Neuronal stem cell (in vitro differentiated cells): ENCODE data around the gene LIMA1.
A peak's percentile ranks its signal among the peaks of the same experiment; 100 is the strongest.
"Not testable (repeated sequence)": the region's sequence is repeated elsewhere in the genome, so short reads cannot be mapped to it uniquely, and the experiment has no call there.

Experiments used
- DNase-seq: peaks from one replicate; pipeline ENCODE4 v3.0.0-alpha.2; 2013; ENCODE audit warnings: low spot score
- H2AFZ ChIP-seq: one replicate; pipeline ENCODE4 v1.6.1; 2013; ENCODE audit warnings: mild to moderate bottlenecking, low read length, inconsistent platforms
- H2AK5ac ChIP-seq: 2 replicates; pipeline ENCODE4 v1.6.1; 2013; ENCODE audit warnings: low read depth, mild to moderate bottlenecking, inconsistent platforms, low read length, moderate library complexity, mixed read lengths
- H2BK120ac ChIP-seq: 2 replicates; pipeline ENCODE4 v1.6.1; 2013; ENCODE audit warnings: low read depth, mild to moderate bottlenecking, inconsistent platforms, low read length, moderate library complexity, mixed read lengths
- H2BK12ac ChIP-seq: one replicate; pipeline ENCODE4 v1.6.1; 2013; ENCODE audit warnings: low read length, inconsistent platforms
- H2BK15ac ChIP-seq: 2 replicates; pipeline ENCODE4 v1.6.1; 2013; ENCODE audit warnings: mild to moderate bottlenecking, low read length, inconsistent platforms, mixed read lengths
- H2BK5ac ChIP-seq: one replicate; pipeline ENCODE4 v1.6.1; 2013; ENCODE audit warnings: inconsistent platforms, mild to moderate bottlenecking, low read length, moderate library complexity
- H3K14ac ChIP-seq: one replicate; pipeline ENCODE4 v1.6.1; 2013; ENCODE audit warnings: low read length, inconsistent platforms
- H3K18ac ChIP-seq: 2 replicates; pipeline ENCODE4 v1.6.1; 2013; ENCODE audit warnings: low read length, inconsistent platforms
- H3K23ac ChIP-seq: 2 replicates; pipeline ENCODE4 v1.6.1; 2013; ENCODE audit warnings: low read depth, mild to moderate bottlenecking, mixed read lengths, low read length, inconsistent platforms; ENCODE audit not compliant: poor library complexity
- H3K27ac ChIP-seq: replicated peaks from 3 replicates; pipeline ENCODE4 v1.5.1; 2013; ENCODE audit warnings: low read length, inconsistent platforms
- H3K27me3 ChIP-seq, 3 experiments: 2 replicates each; pipeline ENCODE4 v1.6.1; 2013; ENCODE audit warnings: low read length in 3 of 3, mild to moderate bottlenecking in 2 of 3, inconsistent platforms in 1 of 3, low read depth in 1 of 3, mixed read lengths in 1 of 3, moderate library complexity in 1 of 3; ENCODE audit not compliant: control insufficient read depth in 3 of 3, insufficient read depth in 3 of 3
- H3K36me3 ChIP-seq, 2 donors: replicated peaks in 1 of 2; 2 replicates each; pipeline ENCODE4 v1.6.1; 2013; ENCODE audit warnings: low read length in 2 of 2; ENCODE audit not compliant: control insufficient read depth in 2 of 2, insufficient read depth in 2 of 2
- H3K4ac ChIP-seq: 2 replicates; pipeline ENCODE4 v1.6.1; 2013; ENCODE audit warnings: inconsistent platforms, mild to moderate bottlenecking, low read length, moderate library complexity
- H3K4me1 ChIP-seq, 2 donors: 1 replicate in 1 of 2; 2 replicates in 1 of 2; pipeline ENCODE4 v1.6.1; 2013; ENCODE audit warnings: low read length in 2 of 2, low read depth in 1 of 2; ENCODE audit not compliant: control insufficient read depth in 2 of 2, insufficient read depth in 1 of 2
- H3K4me2 ChIP-seq: one replicate; pipeline ENCODE4 v1.6.1; 2013; ENCODE audit warnings: mild to moderate bottlenecking, low read length, inconsistent platforms; ENCODE audit not compliant: insufficient read depth, poor library complexity, severe bottlenecking
- H3K4me3 ChIP-seq, 2 donors: 2 replicates each; pipeline ENCODE4 v1.5.1; 2013; ENCODE audit warnings: low read length in 2 of 2, mild to moderate bottlenecking in 2 of 2, inconsistent platforms in 1 of 2, moderate library complexity in 1 of 2
- H3K79me1 ChIP-seq: one replicate; pipeline ENCODE4 v1.6.1; 2013; ENCODE audit warnings: low read depth, mild to moderate bottlenecking, inconsistent platforms, low read length, moderate library complexity
- H3K9ac ChIP-seq: one replicate; pipeline ENCODE4 v1.6.1; 2013; ENCODE audit warnings: mild to moderate bottlenecking, low read depth, low read length, inconsistent platforms; ENCODE audit not compliant: poor library complexity
- H3K9me3 ChIP-seq, 2 donors: replicated peaks in 1 of 2; 2 replicates each; pipeline versions ENCODE3 to v1.6.1; 2013; ENCODE audit warnings: low read length in 2 of 2, mild to moderate bottlenecking in 2 of 2, inconsistent platforms in 1 of 2, low read depth in 1 of 2, mixed read lengths in 1 of 2, moderate library complexity in 1 of 2; ENCODE audit not compliant: control insufficient read depth in 2 of 2, insufficient read depth in 1 of 2
- H4K8ac ChIP-seq: one replicate; pipeline ENCODE4 v1.6.1; 2013; ENCODE audit warnings: low read depth, mild to moderate bottlenecking, inconsistent platforms, low read length, moderate library complexity
- H4K91ac ChIP-seq: one replicate; pipeline ENCODE4 v1.6.1; 2013; ENCODE audit warnings: low read length, low read depth, mild to moderate bottlenecking, inconsistent platforms; ENCODE audit not compliant: poor library complexity
- WGBS, 2 donors: extraction: QIAGEN DNeasy Blood & Tissue Kit; methylation state at CpG; one replicate each; pipeline ENCODE4 v1.1.7; 2013; ENCODE audit warnings: missing lambda C conversion rate in 2 of 2, mixed read lengths in 1 of 2; ENCODE audit not compliant: insufficient read length in 2 of 2, insufficient replicate concordance in 1 of 2; ENCODE audit errors: extremely low coverage in 2 of 2; 5-methylcytosine and 5-hydroxymethylcytosine counted together

LIMA1 gene

DNA sequence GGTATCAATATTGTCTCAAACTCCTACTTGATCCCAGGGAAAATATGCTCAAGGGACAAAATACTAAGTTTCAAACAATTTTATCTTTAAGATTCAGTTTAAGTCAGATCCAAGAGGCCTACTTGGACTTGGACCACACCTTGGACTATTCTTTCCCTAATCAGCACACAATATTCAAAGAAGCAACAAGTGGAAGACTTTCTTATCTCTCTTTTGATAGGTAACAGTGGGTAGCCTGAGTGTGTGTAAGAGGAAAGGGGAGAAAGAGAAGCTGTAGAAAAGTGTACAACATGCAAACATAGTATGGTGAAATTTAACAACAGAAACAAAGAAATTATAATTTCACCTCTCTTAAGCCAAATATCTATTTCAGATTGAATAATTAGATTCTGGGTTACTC is 122.7 kb downstream of the LIMA1 start:
- Histone ChIP-seq H3K79me1 (no peaks in the 10 kb centered on the region), H3K9ac (no peak overlapping the region), H3K36me3 (peaks cover 3 to 38% of the 10 kb centered on the region in 2 donors), H3K27ac (no peak overlapping the region), H3K4me1 (no peaks in the 10 kb centered on the region), H4K91ac (no peak overlapping the region), H3K4me2 (no peak overlapping the region), H3K27me3 (no peaks in the 10 kb centered on the region), H3K18ac (no peak overlapping the region), H2BK120ac (no peak overlapping the region), H3K4me3 (no peak overlapping the region), H4K8ac (no peak overlapping the region), H2AK5ac (no peak overlapping the region), H3K9me3 (peaks cover 0 to 4% of the 10 kb centered on the region in 2 donors), H3K4ac (no peak overlapping the region), H3K23ac (no peak overlapping the region), H2BK5ac (no peak overlapping the region), H2AFZ (no peak overlapping the region), H3K14ac (no peak overlapping the region), H2BK12ac (no peak overlapping the region), H2BK15ac (no peak overlapping the region)
- no peak for DNase-seq

- no peak overlapping the region for H4K91ac ChIP-seq
- H2AFZ ChIP-seq = no peak overlapping the region
- no peaks in the 10 kb centered on the region for H3K4me1 ChIP-seq
- no peak overlapping the region for H3K23ac ChIP-seq
- peaks cover 3 to 41% of the 10 kb centered on the region in 2 donors for H3K36me3 ChIP-seq
- WGBS, 2 donors = no CpG with 5 or more reads among the region's 2 CpGs
- H3K79me1 ChIP-seq = no peaks in the 10 kb centered on the region
- H2AK5ac ChIP-seq = no peak overlapping the region
- H3K9me3 ChIP-seq = peaks cover 0 to 4% of the 10 kb centered on the region in 2 donors
- H2BK120ac ChIP-seq = no peak overlapping the region
- H3K27ac ChIP-seq = no peak overlapping the region
- no peak overlapping the region for H2BK12ac ChIP-seq
- no peak overlapping the region for H3K14ac ChIP-seq
- H3K18ac ChIP-seq = no peak overlapping the region
- no peak overlapping the region for H3K4ac ChIP-seq
- DNase-seq = no peak
- no peak overlapping the region for H4K8ac ChIP-seq
- no peak overlapping the region for H3K4me2 ChIP-seq
- H2BK5ac ChIP-seq = no peak overlapping the region
- H3K27me3 ChIP-seq = no peaks in the 10 kb centered on the region
- no peak overlapping the region for H3K9ac ChIP-seq
- H3K4me3 ChIP-seq = no peak overlapping the region
- H2BK15ac ChIP-seq = no peak overlapping the region
These were observed 126.1 kb downstream of the LIMA1 start for GRCh38 chr12:50157259-50157658.

DNA sequence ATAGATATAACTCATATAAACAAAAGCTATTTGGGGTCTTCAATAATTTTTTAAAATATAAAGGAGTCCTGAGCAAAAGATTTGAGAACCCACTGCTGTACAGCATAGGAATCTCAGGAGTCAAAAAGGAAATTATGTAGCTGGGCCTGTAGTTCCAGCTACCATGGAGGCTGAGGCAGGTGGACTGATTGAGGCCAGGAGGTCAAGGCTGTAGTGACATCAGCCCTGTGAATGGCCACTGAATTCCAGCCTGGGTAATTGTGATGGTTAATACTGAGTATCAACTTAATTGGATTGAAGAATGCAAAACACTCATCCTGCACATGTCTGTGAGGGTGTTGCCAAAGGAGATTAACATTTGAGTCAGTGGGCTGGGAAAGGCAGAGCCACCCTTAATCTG is 126.7 kb downstream of the LIMA1 start:
- H2BK12ac ChIP-seq = no peak overlapping the region
- no peak overlapping the region for H3K23ac ChIP-seq
- no peak overlapping the region for H2BK5ac ChIP-seq
- H2AK5ac ChIP-seq = no peak overlapping the region
- no peak overlapping the region for H2BK15ac ChIP-seq
- peaks cover 2% of the 10 kb centered on the region for H3K79me1 ChIP-seq
- H4K91ac ChIP-seq = no peak overlapping the region
- H2BK120ac ChIP-seq = no peak overlapping the region
- H3K4me3 ChIP-seq = peak overlapping the region in 1 of 2 donors; percentile 21
- no peak for DNase-seq
- no peak overlapping the region for H3K14ac ChIP-seq
- H3K4me2 ChIP-seq = no peak overlapping the region
- no peak overlapping the region for H4K8ac ChIP-seq
- no peak overlapping the region for H3K18ac ChIP-seq
- H2AFZ ChIP-seq = no peak overlapping the region
- no peak overlapping the region for H3K4ac ChIP-seq
- no peaks in the 10 kb centered on the region for H3K4me1 ChIP-seq
- H3K9ac ChIP-seq = no peak overlapping the region
- peaks cover 0 to 4% of the 10 kb centered on the region in 2 donors for H3K9me3 ChIP-seq
- H3K36me3 ChIP-seq = peaks cover 3 to 41% of the 10 kb centered on the region in 2 donors
- no peaks in the 10 kb centered on the region for H3K27me3 ChIP-seq
- no peak overlapping the region for H3K27ac ChIP-seq

DNA sequence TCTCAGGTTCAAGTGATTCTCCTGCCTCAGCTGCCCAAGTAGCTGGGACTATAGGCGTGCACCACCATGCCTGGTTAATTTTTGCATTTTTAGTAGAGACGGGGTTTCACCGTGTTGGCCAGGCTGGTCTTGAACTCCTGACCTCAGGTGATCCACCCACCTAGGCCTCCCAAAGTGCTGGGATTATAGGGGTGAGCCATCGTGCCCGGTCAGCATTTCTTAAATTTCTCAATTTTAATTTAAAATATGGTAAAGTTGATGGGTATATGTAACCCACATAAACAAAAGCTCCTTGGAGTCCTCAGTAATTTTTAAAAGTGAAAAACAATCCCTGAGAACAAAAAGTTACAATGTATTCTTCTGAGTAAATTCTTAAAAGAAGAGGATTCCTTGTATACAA is 128.4 kb downstream of the LIMA1 start:
- no CpG with 5 or more reads among the region's 5 CpGs for WGBS, 2 donors
- H2BK5ac ChIP-seq, H3K18ac ChIP-seq, DNase-seq, H3K27ac ChIP-seq, H2BK15ac ChIP-seq, H3K23ac ChIP-seq, H2AFZ ChIP-seq, H3K4me2 ChIP-seq, H2BK12ac ChIP-seq, H3K79me1 ChIP-seq, H3K4ac ChIP-seq, H2AK5ac ChIP-seq, H3K27me3 ChIP-seq, H3K9ac ChIP-seq, H3K9me3 ChIP-seq, H2BK120ac ChIP-seq, H4K91ac ChIP-seq, H3K4me3 ChIP-seq, H3K4me1 ChIP-seq, H4K8ac ChIP-seq, H3K14ac ChIP-seq: not testable (repeated sequence)
- peaks cover 3 to 37% of the 10 kb centered on the region in 2 donors for H3K36me3 ChIP-seq
